Transverse colon (tissue), 3 donors: ENCODE measurements around the gene SPACA4.

ENCODE experiments used
- CTCF ChIP-seq, 5 experiments: fragments of 200-600 bp in 3 of 5; fragments of 450-650 bp in 2 of 5; sonication (generic) in 3 of 5; IDR thresholded peaks; 1 replicate in 2 of 5; 2 replicates in 3 of 5; pipeline ENCODE4 v1.5.1; 2016 to 2017; ENCODE audit warnings: antibody characterized with exemption in 5 of 5, inconsistent platforms in 3 of 5, mild to moderate bottlenecking in 2 of 5, moderate library complexity in 1 of 5
- EP300 ChIP-seq: sonication (generic); formaldehyde crosslinking; IDR thresholded peaks from one replicate; pipeline ENCODE4 v1.6.1; 2017; ENCODE audit warnings: antibody characterized with exemption, low read depth
- POLR2A ChIP-seq: fragments of 450-650 bp; IDR thresholded peaks from one replicate; pipeline ENCODE4 v1.6.1; 2016; ENCODE audit warnings: antibody characterized with exemption, mild to moderate bottlenecking, moderate library complexity

- TF ChIP-seq CTCF (IDR thresholded peaks at IDR 0.05): peak; percentile 89 to 98 (median 96)
- no peak for TF ChIP-seq EP300
- TF ChIP-seq POLR2A: no peak
These were observed 17.7 kb upstream of the SPACA4 start for GRCh38 chr19:48588670-48589401.
